HL-60/S4 (cell line): Measurements from ENCODE around the gene KPNA4.
"Not testable (repeated sequence)": the region's sequence is repeated elsewhere in the genome, so short reads cannot be mapped to it uniquely, and the experiment has no call there.

Experiments used
- in situ Hi-C: fragments of 300-500 bp; cut with MboI; formaldehyde crosslinking; loops from 2 replicates; pipeline ENCODE4 v1.14.3; 2022; ENCODE audit warnings: low sequenced_read_pairs

KPNA4 gene, protein sequence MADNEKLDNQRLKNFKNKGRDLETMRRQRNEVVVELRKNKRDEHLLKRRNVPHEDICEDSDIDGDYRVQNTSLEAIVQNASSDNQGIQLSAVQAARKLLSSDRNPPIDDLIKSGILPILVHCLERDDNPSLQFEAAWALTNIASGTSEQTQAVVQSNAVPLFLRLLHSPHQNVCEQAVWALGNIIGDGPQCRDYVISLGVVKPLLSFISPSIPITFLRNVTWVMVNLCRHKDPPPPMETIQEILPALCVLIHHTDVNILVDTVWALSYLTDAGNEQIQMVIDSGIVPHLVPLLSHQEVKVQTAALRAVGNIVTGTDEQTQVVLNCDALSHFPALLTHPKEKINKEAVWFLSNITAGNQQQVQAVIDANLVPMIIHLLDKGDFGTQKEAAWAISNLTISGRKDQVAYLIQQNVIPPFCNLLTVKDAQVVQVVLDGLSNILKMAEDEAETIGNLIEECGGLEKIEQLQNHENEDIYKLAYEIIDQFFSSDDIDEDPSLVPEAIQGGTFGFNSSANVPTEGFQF

GRCh38 chr3:160565442-160566403, at the start of gene KPNA4:
KPNA4 (minus strand) TSS chr3:160565571; CDS start chr3:160565282, 289 bp downstream.
- in situ Hi-C loops, result no loop called here

GRCh38 chr3:160613661-160614060, 48.3 kb upstream of the KPNA4 start:
- in situ Hi-C loops, result no loop called here

- in situ Hi-C loops, result no loop called here
These were observed 47.2 kb upstream of the KPNA4 start for GRCh38 chr3:160612386-160613075.

GRCh38 chr3:160611141-160611540, 45.8 kb upstream of the KPNA4 start:
- in situ Hi-C loops, result no loop called here

DNA sequence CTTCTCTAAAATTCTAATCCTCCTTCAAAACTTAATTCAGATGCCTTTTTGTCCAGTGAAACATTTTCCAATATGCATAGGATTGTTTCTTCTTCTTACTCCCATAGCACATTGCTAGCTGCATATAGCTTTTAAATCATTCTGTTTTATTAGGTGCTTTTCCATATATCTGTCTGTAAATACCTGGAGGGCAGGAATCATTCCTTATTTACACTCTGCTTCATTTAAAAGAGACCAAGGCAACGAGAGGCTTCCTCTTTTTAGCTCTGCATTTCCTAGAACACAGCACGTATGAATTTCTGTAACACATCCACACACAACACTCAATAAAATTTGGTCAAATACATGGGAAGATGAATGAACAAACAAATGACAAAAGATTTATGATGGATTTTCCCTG, 43.5 kb upstream of the KPNA4 start:
- in situ Hi-C loops, result no loop called here

GRCh38 chr3:160607826-160608225, 42.5 kb upstream of the KPNA4 start:
- in situ Hi-C loops, result no loop called here

GRCh38 chr3:160605315-160605714, 39.9 kb upstream of the KPNA4 start:
- in situ Hi-C loops, result no loop called here

- in situ Hi-C loops, result not testable (repeated sequence)
These were observed 38.5 kb upstream of the KPNA4 start for GRCh38 chr3:160603845-160604244.

- in situ Hi-C loops, result no loop called here
These were observed 36.9 kb upstream of the KPNA4 start for GRCh38 chr3:160602259-160602658.

GRCh38 chr3:160601288-160601687, 35.9 kb upstream of the KPNA4 start:
- in situ Hi-C loops, result no loop called here

DNA sequence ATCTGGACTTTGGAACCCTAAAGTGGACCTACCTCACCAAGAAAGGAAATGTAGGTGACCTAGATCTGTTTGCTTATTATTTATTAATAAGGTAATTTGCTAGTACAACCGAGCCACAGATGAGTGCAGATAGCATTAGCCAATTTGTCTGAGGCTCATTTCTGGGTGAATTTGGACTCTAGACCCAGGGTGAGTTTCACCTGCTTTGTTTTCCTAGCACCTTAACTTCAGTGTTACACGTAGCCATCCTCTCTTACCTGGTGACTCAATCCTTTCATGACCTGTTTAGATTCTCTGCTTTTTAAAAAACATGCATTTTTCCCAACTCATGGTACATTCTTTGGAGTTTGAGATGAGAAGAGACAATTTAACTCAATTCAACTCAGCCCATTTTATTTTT, 33.5 kb upstream of the KPNA4 start:
- in situ Hi-C loops, result no loop called here

DNA sequence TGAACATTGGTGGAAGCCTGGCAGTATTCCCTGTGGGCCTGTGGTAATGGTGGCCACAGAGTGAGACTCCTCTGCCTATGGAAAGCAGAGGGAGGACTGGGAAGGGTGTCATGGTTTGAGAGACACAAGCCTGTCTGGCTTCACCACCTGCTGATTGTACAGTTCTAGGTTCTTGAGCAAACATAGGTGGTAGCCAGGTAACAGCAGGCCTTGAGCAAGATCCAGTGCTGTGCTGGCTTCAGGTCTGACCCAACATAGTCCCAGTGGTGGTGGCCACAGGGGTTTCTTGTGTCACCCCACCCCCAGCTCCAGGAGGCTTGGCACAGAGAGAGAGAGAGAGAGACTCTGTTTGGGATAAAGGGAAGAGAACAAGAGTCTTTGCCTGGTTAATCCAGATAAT, 22.7 kb upstream of the KPNA4 start:
- in situ Hi-C loops, result no loop called here

- in situ Hi-C loops, result no loop called here
These were observed 21.7 kb upstream of the KPNA4 start for GRCh38 chr3:160587105-160587504.

DNA sequence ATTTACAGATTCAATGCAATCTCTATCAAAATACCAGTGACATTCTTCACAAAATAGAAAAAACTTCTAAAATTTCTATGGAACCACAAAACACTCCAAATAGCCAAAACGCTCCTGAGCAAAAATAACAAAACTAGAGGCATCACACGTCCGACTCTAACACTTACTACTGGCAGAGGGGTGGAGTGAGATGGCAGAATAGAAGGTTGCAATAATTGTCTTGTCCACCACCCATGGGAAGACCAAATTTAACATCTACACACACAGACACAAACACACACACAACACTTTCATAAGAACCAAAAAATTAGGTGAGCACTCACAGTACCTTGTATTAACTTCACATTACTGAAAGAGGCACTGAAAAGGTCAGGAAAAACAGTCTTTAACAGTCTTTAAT, 21.3 kb upstream of the KPNA4 start:
- in situ Hi-C loops, result no loop called here

DNA sequence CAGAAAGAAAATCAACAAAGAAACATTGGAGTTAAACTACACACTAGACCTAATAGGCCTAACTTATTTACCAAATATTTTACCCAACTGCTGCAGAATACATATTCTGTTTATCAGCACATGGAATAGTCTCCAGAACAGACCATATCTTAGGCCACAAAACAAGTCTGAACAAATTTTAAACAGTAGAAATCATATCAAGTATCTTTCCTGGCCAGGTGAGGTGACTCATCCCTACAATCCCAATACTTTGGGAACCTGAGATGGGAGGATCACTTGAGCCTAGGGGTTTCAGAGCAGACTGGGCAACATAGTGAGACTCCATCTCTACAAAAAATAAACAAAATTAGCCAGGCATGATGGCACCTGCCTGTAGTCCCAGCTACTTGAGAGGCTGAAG, 18.1 kb upstream of the KPNA4 start:
- in situ Hi-C loops, result no loop called here

DNA sequence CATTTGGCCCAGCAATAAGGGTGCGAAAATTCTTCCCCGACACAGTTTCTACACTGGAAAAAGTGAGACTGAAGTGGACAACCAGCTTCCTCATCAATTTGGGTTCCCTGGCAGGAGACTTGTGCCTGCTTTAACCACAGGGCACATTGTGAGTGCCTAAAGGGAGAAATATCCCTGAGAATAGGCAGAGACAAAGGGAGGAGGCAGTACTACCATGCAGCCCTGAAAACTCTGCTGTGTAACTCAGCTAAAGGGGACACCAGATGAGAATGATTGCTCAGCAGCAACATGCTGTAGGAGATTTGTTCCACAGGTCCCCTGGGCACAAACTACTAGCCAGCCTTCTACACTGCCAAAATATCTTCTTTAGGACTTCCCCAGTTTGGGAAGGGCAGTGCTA, 15.6 kb upstream of the KPNA4 start:
- in situ Hi-C loops, result no loop called here

DNA sequence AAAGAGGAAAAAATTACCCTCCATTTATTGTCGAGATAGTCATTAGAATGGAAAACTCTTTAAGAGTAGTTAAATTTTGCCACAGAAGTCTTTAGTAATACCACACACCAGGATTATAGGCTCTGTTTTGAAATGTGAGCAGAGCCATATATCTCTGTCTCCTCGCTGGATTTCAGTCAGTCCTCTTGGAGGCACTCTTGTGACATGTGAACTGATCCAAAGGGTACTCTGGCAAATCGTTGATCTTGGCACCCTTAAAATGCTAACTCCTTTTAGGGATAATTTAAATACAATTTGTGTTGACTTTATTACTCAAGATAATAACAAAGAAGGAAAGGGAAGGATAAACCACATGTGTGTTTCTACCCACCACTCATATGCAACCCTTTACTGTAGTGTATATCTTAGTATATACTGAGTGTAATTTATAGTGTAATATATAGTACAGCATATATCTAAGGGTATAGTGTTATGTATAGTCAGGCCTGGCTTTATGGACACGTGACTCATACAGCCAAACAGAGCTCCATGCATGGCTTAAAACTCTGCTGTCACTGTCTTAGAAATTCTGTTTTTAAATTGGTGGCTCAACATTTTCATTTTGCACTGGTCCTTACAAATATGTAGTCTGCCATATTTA, 12.3 kb upstream of the KPNA4 start:
- in situ Hi-C loops, result no loop called here

GRCh38 chr3:160577093-160577492, 11.7 kb upstream of the KPNA4 start:
- in situ Hi-C loops, result no loop called here

DNA sequence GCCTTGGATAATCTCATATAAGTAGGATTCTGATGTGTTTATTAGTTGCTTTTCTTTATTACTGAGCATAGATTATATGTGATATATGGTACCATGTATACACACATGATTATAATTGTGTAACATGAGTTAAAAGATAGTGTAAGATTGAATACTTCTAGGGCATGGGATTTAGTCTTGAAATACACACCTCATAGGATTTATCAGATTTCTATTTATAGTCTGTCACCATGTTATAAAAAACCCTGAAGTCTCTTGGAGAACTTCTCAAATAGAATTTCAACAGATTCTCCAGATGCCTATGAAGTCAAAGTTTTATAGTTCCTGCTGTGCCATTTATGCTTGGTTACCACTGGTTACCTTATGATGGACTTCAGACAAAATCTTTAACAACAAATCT, 11.2 kb upstream of the KPNA4 start:
- in situ Hi-C loops, result no loop called here

DNA sequence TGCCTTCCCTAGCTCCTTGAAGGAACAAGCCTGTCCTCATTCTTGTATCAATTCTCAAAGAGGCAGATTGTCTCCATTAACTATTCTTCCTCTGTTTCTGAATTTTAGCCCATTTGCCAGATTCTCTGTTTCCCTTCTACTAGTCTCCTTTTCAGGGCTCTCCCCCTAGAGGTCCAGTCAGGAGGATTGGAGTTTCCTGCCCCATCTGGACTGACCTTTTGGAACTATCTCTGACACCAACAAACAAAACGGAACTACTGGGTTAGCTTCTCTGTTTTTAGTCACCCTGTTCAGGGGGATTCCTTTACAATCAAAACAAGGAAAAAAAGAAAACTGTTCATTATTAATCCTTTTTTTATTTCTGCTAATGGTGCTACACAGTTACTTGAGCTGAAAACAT, 10.2 kb upstream of the KPNA4 start:
- in situ Hi-C loops, result no loop called here

DNA sequence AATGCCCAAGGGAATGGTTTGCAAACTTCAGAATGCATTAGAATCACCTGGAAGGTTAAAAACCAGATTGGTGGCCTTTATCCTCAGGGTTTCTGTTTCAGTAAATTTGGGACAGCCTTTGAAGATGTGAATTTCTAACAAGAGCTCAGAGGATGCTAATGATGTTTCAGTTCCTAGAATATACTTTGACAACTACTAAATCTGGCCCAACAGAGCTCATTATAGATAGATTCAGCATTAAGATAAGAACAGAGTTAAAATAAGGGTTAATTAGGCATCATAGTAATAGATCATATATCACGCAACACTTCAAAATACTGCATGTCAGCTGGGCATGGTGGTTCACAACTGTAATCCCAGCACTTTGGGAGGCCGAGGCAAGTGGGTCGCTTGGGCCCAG, 9.3 kb upstream of the KPNA4 start:
- in situ Hi-C loops, result no loop called here
